Measurements from ENCODE around the gene NDUFA5.
"Not testable (repeated sequence)": the region's sequence is repeated elsewhere in the genome, so short reads cannot be mapped to it uniquely, and the experiment has no call there.

The NDUFA5 gene

DNA sequence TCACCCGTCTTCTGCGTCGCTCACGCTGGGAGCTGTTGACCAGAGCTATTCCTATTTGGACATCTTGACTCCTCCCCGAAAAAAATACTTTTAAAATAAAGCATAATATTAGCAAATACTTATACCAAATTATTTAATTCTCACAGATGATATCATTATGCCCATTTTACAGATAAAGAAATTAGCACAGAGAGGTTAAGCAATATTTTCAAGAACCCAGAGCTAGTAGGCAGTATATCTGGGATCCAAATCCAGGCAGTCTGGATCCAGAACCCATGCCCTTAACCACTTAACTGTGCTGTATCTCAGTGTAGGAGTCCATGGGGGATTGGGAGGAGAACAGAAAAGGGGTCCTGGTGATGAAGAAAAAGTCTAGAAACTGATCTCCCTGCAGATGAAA, 29.4 kb downstream of the NDUFA5 start:
- TF ChIP-seq, protein P1, sequence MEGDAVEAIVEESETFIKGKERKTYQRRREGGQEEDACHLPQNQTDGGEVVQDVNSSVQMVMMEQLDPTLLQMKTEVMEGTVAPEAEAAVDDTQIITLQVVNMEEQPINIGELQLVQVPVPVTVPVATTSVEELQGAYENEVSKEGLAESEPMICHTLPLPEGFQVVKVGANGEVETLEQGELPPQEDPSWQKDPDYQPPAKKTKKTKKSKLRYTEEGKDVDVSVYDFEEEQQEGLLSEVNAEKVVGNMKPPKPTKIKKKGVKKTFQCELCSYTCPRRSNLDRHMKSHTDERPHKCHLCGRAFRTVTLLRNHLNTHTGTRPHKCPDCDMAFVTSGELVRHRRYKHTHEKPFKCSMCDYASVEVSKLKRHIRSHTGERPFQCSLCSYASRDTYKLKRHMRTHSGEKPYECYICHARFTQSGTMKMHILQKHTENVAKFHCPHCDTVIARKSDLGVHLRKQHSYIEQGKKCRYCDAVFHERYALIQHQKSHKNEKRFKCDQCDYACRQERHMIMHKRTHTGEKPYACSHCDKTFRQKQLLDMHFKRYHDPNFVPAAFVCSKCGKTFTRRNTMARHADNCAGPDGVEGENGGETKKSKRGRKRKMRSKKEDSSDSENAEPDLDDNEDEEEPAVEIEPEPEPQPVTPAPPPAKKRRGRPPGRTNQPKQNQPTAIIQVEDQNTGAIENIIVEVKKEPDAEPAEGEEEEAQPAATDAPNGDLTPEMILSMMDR (IDR thresholded peaks at IDR 0.05; ENCODE audit: low read depth, low read length), result no peak
- H3K4me3 ChIP-seq (ENCODE audit: low read depth, low read length), result no peak overlapping the region
- no peak for DNase-seq (ENCODE audit: low read depth, low spot score)
- in situ Hi-C loops (cut with HindIII; ENCODE audit: low sequenced_read_pairs), result no loop called here

DNA sequence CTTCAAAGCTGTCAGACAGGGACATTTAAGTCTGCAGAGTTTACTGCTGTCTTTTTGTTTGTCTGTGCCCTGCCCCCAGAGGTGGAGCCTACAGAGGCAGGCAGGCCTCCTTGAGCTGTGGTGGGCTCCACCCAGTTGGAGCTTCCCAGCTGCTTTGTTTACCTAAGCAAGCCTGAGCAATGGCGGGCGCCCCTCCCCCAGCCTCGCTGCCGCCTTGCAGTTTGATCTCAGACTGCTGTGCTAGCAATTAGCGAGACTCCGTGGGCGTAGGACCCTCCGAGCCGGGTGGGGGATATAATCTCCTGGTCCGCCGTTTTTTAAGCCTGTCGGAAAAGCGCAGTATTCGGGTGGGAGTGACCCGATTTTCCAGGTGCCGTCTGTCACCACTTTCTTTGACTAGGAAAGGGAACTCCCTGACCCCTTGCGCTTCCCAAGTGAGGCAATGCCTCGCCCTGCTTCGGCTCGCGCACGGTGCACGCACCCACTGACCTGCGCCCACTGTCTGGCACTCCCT, 29.8 kb downstream of the NDUFA5 start:
- H3K4me3 ChIP-seq (ENCODE audit: low read depth, low read length); DNase-seq (ENCODE audit: low read depth, low spot score); in situ Hi-C loops (cut with HindIII; ENCODE audit: low sequenced_read_pairs): not testable (repeated sequence)

DNA sequence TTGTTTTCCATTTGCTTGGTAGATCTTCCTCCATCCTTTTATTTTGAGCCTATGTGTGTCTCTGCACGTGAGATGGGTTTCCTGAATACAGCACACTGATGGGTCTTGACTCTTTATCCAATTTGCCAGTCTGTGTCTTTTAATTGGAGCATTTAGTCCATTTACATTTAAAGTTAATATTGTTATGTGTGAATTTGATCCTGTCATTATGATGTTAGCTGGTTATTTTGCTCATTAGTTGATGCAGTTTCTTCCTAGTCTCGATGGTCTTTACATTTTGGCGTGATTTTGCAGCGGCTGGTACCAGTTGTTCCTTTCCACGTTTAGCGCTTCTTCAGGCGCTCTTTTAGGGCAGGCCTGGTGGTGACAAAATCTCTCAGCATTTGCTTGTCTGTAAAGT, 31.1 kb downstream of the NDUFA5 start:
- DNase-seq (ENCODE audit: low read depth, low spot score), result not testable (repeated sequence)

DNA sequence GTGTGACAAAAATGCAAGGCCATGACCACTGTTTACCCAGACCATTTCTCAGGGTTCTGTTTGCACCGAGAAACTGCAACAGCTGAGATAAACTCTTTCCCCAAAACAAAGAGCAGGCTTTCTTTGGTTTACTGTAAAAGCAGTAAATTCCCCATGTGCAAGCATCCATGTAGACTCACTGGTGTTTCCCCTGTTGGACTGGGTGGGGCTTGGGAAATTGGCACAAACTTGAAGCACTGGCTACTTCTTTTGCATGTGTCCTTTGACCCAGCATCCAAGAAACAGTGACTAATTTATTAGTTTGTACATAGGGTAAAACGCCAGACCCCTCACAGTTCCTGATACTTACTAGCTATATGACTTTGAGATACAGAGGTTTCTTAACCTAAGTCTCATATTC, 35.6 kb downstream of the NDUFA5 start:
- no peak for DNase-seq (ENCODE audit: low read depth, low spot score)
- TF ChIP-seq, protein P1 (IDR thresholded peaks at IDR 0.05; ENCODE audit: low read depth, low read length), result no peak
- H3K4me3 ChIP-seq (ENCODE audit: low read depth, low read length), result no peak overlapping the region
- in situ Hi-C loops (cut with HindIII; ENCODE audit: low sequenced_read_pairs), result no loop called here

More for the DNA sequence above, 31.1 kb downstream of the NDUFA5 start:
- H3K4me3 ChIP-seq (ENCODE audit: low read depth, low read length); in situ Hi-C loops (cut with HindIII; ENCODE audit: low sequenced_read_pairs): not testable (repeated sequence)

DNA sequence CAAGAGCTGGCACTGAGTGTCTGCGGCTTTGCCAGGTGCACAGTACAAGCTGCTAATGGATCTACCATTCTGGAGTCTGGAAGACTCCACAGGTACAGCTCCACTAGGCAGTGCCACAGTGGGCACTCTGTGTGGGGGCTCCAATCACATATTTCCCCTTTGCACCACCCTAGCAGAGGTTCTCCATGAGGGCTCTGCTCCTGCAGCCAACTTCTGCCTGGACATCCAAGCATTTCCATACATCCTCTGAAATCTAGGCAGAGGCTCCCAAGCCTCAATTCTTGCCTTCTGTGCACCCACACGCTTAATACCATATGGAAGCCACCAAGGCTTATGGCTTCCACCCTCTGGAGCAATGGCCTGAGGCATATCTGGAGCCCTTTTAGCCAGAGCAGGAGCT, 52.4 kb downstream of the NDUFA5 start:
- in situ Hi-C loops (cut with HindIII; ENCODE audit: low sequenced_read_pairs), result no loop called here
- TF ChIP-seq, protein P1 (IDR thresholded peaks at IDR 0.05; ENCODE audit: low read depth, low read length), result no peak
- no peak overlapping the region for H3K4me3 ChIP-seq (ENCODE audit: low read depth, low read length)

DNA sequence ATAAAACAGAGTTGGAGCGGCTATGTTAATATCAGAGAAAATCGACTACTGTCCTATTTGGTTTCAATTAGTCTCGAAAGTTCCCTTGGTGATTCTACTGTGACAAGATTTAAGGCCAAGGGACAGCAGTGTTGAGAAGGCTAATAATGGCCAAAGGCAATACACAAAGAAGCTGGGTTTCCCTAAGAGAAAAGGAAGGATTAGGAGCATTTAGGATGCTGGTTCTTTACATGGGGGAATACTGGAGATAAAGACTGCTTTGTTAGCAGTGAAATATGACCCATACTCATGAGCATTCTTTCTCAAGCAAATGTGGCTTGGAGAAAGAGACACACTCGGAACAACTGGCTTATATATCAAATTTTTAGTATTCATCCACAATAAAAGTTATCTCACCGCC, 55.4 kb downstream of the NDUFA5 start:
- H3K4me3 ChIP-seq (ENCODE audit: low read depth, low read length), result no peak overlapping the region
- no peak for DNase-seq (ENCODE audit: low read depth, low spot score)
- in situ Hi-C loops (cut with HindIII; ENCODE audit: low sequenced_read_pairs), result no loop called here
- TF ChIP-seq, protein P1 (IDR thresholded peaks at IDR 0.05; ENCODE audit: low read depth, low read length), result no peak

More for the DNA sequence above, 52.4 kb downstream of the NDUFA5 start:
- no peak for DNase-seq (ENCODE audit: low read depth, low spot score)

DNA sequence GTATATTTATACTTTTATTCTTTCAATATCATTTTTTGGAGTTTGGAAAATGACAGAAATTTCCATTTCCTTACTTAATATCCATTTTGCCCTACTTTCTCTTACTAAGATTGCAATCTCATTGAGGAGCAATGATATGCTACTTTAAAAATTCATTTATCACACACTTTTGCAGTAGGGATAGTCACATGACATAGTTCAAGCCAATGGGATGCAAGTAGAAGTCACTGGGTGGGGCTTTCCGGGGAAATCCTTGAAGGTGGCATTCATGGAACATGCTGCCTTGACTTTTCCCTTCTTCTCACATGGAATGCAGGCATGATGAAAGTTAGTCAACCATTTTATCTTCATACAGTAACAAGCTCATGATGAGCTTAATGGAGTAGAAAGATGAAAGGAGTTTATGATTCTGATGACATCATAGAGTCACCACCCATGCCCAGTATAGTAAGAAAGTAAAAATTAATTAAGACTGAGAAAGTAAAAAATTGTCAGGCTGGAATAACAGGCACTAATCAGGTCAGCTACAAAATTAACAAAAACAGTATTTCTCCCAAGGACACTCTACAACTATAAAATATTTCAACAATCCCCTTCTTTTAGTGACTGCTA, 56.6 kb downstream of the NDUFA5 start:
- DNase-seq (ENCODE audit: low read depth, low spot score), result no peak
- TF ChIP-seq, protein P1 (IDR thresholded peaks at IDR 0.05; ENCODE audit: low read depth, low read length), result no peak
- in situ Hi-C loops (cut with HindIII; ENCODE audit: low sequenced_read_pairs), result no loop called here
- no peak overlapping the region for H3K4me3 ChIP-seq (ENCODE audit: low read depth, low read length)
